Hepatocyte (in vitro differentiated cells): ENCODE measurements around the gene LPP. TPM values are rescaled to one million over a fixed set of nuclear protein-coding genes. Genes with fewer than 3 reads are reported as not detected.

Experiments used
- DNase-seq: peaks from one replicate; pipeline ENCODE4 v3.0.0-alpha.2; 2016; ENCODE audit warnings: low spot score
- H2AFZ ChIP-seq: fragments of 200-600 bp; sonication (generic); 2 replicates; pipeline ENCODE4 v1.6.0; 2016; ENCODE audit warnings: antibody characterized with exemption, mild to moderate bottlenecking
- H3K27ac ChIP-seq: fragments of 200-600 bp; sonication (generic); 2 replicates; pipeline ENCODE4 v1.5.1; 2016; ENCODE audit warnings: mild to moderate bottlenecking
- H3K27me3 ChIP-seq: fragments of 200-600 bp; sonication (generic); 2 replicates; pipeline ENCODE4 v1.6.1; 2016
- H3K36me3 ChIP-seq: fragments of 200-600 bp; sonication (generic); replicated peaks from 2 replicates; pipeline ENCODE4 v1.5.1; 2016; ENCODE audit warnings: low read depth; ENCODE audit not compliant: insufficient read depth
- H3K4me1 ChIP-seq: fragments of 200-600 bp; sonication (generic); 2 replicates; pipeline ENCODE4 v1.5.1; 2016; ENCODE audit warnings: mild to moderate bottlenecking, moderate library complexity; ENCODE audit not compliant: insufficient read depth
- H3K4me2 ChIP-seq: fragments of 200-600 bp; sonication (generic); 2 replicates; pipeline ENCODE4 v1.6.0; 2016
- H3K4me3 ChIP-seq: fragments of 200-600 bp; sonication (generic); 2 replicates; pipeline ENCODE4 v1.5.1; 2016; ENCODE audit warnings: mild to moderate bottlenecking
- H3K79me2 ChIP-seq: fragments of 200-600 bp; sonication (generic); 2 replicates; pipeline ENCODE4 v1.6.0; 2017; ENCODE audit warnings: mild to moderate bottlenecking
- H3K9me2 ChIP-seq: fragments of 200-600 bp; sonication (generic); replicated peaks from 2 replicates; pipeline ENCODE4 v1.6.0; 2017; ENCODE audit warnings: mild to moderate bottlenecking; ENCODE audit not compliant: insufficient read depth
- H3K9me3 ChIP-seq: fragments of 200-600 bp; sonication (generic); 2 replicates; pipeline ENCODE4 v1.5.1; 2016; ENCODE audit warnings: low read depth, mild to moderate bottlenecking
- H4K20me1 ChIP-seq: fragments of 200-600 bp; sonication (generic); 2 replicates; pipeline ENCODE4 v1.6.0; 2016; ENCODE audit warnings: mild to moderate bottlenecking; ENCODE audit not compliant: insufficient read depth, poor library complexity, severe bottlenecking
- EZH2 ChIP-seq: fragments of 200-600 bp; sonication (generic); IDR thresholded peaks from 2 replicates; pipeline ENCODE4 v1.6.1; 2016; ENCODE audit warnings: antibody characterized with exemption, mild to moderate bottlenecking, borderline replicate concordance
- EZH2phosphoT487 ChIP-seq: fragments of 200-600 bp; sonication (generic); IDR thresholded peaks from one replicate; pipeline ENCODE4 v1.6.1; 2018; ENCODE audit warnings: antibody characterized with exemption, mild to moderate bottlenecking, low read depth, moderate library complexity; ENCODE audit not compliant: unreplicated experiment, severe bottlenecking
- WGBS: methylation state at CpG from one replicate; pipeline ENCODE4 v1.1.6; 2016; ENCODE audit warnings: low lambda C conversion rate; ENCODE audit errors: missing lambda C conversion rate; 5-methylcytosine and 5-hydroxymethylcytosine counted together
- polyA plus RNA-seq: library from polyadenylated mRNA; unstranded; fragments of >200 nt; fragmentation: Nextera tagmentation; extraction: Ambion mirVana; gene quantifications from 2 replicates; pipeline ENCODE4 v1.2.1, GENCODE V29; 2016
- total RNA-seq: library from RNA; depleted of rRNA; stranded (reverse); fragments of >200 nt; gene quantifications from 2 replicates; pipeline ENCODE4 v1.2.3, GENCODE V29; 2014
- TF ChIP-seq, protein P1 (sequence below): fragments of 200-600 bp; sonication (generic); IDR thresholded peaks from 2 replicates; pipeline ENCODE4 v1.5.1; 2016; ENCODE audit warnings: antibody characterized with exemption, mild to moderate bottlenecking; ENCODE audit not compliant: poor library complexity

LPP gene
- total and polyA plus RNA-seq, 2 experiments from 2014 or later = 53.2 to 73.8 TPM

DNA sequence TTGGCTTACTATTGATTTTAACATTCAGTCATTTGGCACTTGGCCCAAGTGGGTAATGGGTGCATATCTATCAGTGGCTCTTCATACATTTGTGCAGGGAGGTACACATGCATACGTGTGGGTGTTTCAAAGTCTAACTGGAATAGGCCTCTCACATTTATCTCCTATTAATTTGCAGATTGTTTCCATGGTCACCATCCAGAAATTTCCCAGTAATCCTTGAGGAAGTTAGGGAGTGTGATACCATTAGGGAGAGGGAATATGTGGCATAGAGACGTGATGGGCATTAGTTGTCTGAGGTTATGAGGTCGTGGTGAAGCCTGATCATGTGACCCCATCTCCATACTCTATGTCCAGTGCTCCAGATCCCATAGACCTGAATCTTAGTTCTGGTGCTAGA lies 102.8 kb downstream of the LPP start:
- H3K4me3 ChIP-seq = no peak overlapping the region
- H3K27ac ChIP-seq = peak overlapping the region; percentile 47
- no peaks in the 10 kb centered on the region for H3K9me2 ChIP-seq
- H3K36me3 ChIP-seq = no peaks in the 10 kb centered on the region
- H3K79me2 ChIP-seq = peaks cover 82% of the 10 kb centered on the region
- no peak for DNase-seq
- H2AFZ ChIP-seq = no peak overlapping the region
- H3K9me3 ChIP-seq = no peaks in the 10 kb centered on the region
- H3K27me3 ChIP-seq = no peaks in the 10 kb centered on the region
- H3K4me1 ChIP-seq = peaks cover 20% of the 10 kb centered on the region
- TF ChIP-seq EZH2phosphoT487 (no peak), EZH2 (no peak)
- TF ChIP-seq, protein P1, sequence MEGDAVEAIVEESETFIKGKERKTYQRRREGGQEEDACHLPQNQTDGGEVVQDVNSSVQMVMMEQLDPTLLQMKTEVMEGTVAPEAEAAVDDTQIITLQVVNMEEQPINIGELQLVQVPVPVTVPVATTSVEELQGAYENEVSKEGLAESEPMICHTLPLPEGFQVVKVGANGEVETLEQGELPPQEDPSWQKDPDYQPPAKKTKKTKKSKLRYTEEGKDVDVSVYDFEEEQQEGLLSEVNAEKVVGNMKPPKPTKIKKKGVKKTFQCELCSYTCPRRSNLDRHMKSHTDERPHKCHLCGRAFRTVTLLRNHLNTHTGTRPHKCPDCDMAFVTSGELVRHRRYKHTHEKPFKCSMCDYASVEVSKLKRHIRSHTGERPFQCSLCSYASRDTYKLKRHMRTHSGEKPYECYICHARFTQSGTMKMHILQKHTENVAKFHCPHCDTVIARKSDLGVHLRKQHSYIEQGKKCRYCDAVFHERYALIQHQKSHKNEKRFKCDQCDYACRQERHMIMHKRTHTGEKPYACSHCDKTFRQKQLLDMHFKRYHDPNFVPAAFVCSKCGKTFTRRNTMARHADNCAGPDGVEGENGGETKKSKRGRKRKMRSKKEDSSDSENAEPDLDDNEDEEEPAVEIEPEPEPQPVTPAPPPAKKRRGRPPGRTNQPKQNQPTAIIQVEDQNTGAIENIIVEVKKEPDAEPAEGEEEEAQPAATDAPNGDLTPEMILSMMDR = no peak
- H3K4me2 ChIP-seq = no peak overlapping the region
- H4K20me1 ChIP-seq = no peaks in the 10 kb centered on the region
- 80% methylated on average over 3 of the region's 3 CpGs for WGBS

DNA sequence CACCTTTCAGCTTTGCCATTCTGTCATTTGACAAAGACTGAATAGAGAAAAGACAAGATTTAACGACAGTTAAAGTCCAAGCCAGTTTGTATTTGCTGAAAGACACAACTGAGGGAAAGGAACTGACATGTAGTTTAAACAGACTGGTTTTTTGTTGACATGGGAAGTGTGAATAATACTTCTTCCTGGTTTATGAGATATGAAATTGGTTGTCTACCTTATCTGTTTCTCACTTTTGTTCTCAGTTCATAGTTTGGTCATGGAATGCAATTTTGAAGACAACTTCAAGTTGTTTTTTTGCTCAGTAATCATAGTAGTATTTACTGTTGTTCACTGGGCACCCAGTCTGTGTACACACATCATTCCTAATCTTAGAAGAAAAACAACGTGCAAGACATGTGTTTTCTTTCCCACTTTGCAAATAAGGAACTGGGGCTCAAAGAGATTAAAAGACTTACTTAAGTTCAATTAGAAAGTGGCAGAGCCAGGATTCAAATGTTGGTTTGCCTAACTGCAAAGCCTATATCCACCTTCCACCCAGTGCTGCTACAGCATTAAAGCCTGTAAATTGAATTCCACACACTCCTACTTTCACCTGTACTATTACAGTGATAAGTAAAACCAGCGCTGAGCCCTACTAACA lies 103.5 kb downstream of the LPP start:
- Histone ChIP-seq H3K4me3 (no peak overlapping the region), H4K20me1 (no peaks in the 10 kb centered on the region), H3K27me3 (no peaks in the 10 kb centered on the region), H3K9me2 (no peaks in the 10 kb centered on the region), H3K4me1 (peaks cover 21% of the 10 kb centered on the region), H3K79me2 (peaks cover 85% of the 10 kb centered on the region), H3K4me2 (peak overlapping the region; percentile 16), H3K36me3 (no peaks in the 10 kb centered on the region), H2AFZ (no peak overlapping the region), H3K9me3 (no peaks in the 10 kb centered on the region), H3K27ac (peak overlapping the region; percentile 47)
- WGBS = 47% methylated on average over 3 of the region's 3 CpGs
- peak; percentile 20 for DNase-seq
- TF ChIP-seq, protein P1 = no peak
- TF ChIP-seq EZH2phosphoT487 = no peak
- no peak for TF ChIP-seq EZH2

DNA sequence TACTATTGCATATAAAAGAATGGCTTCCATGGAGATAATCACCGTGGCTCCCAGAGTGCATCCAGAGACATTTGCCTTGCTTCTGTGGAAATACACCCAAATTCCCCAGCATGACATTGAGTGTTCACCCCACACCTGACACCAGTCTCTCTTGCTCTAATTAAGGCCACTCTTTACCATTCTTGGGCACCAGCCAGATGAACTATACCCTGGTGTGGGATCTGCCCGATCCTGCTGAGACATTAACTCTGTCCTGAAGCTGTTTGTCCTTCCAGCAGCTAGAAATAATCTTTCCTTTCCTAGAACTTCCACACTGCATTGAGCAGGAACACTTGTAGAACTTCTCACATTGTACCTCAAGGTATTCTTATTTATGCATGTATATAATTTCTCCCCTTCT lies 105.2 kb downstream of the LPP start:
- peaks cover 93% of the 10 kb centered on the region for H3K79me2 ChIP-seq

More for the DNA sequence above, 105.2 kb downstream of the LPP start:
- no peaks in the 10 kb centered on the region for H3K9me2 ChIP-seq
- H3K4me2 ChIP-seq = no peak overlapping the region
- no peaks in the 10 kb centered on the region for H3K27me3 ChIP-seq
- no peak overlapping the region for H3K27ac ChIP-seq
- no peaks in the 10 kb centered on the region for H3K36me3 ChIP-seq
- no peak for DNase-seq
- H3K4me1 ChIP-seq = peaks cover 20% of the 10 kb centered on the region
- H3K4me3 ChIP-seq = no peak overlapping the region
- TF ChIP-seq EZH2phosphoT487 (no peak), EZH2 (no peak)
- TF ChIP-seq, protein P1 = no peak
- WGBS = 89% methylated on average over 2 of the region's 2 CpGs
- no peak overlapping the region for H2AFZ ChIP-seq
- H4K20me1 ChIP-seq = no peaks in the 10 kb centered on the region
- H3K9me3 ChIP-seq = no peaks in the 10 kb centered on the region
